DMS153 (cell line): ENCODE measurements around the gene PSKH1.
"Not testable (repeated sequence)": the region's sequence is repeated elsewhere in the genome, so short reads cannot be mapped to it uniquely, and the experiment has no call there.

Experiments
- DNase-seq: peaks from one replicate; lab custom pipeline; 2025; lab: John Stamatoyannopoulos, UW

The PSKH1 gene

GRCh38 chr16:67963292-67963661 is 70.2 kb downstream of the PSKH1 start:
- no peak for DNase-seq

GRCh38 chr16:67963662-67964321 is 70.7 kb downstream of the PSKH1 start:
- DNase-seq = no peak

- no peak for DNase-seq
Observed at GRCh38 chr16:67964477-67965131, 71.5 kb downstream of the PSKH1 start.

- no peak for DNase-seq
Observed at GRCh38 chr16:67965668-67966548, 72.9 kb downstream of the PSKH1 start.

- DNase-seq = no peak
Observed at GRCh38 chr16:67966549-67967182, 73.6 kb downstream of the PSKH1 start.

- DNase-seq = no peak
Observed at GRCh38 chr16:67967183-67967957, 74.3 kb downstream of the PSKH1 start.

- no peak for DNase-seq
Observed at GRCh38 chr16:67967958-67968399, 74.9 kb downstream of the PSKH1 start.

- DNase-seq = peak; percentile 54
Observed at GRCh38 chr16:67968400-67969253, 75.6 kb downstream of the PSKH1 start, which contains the start of gene SLC12A4. Gene SLC12A4, minus strand, starts transcription at chr16:67968637. Its CDS starts 84 bp downstream, at chr16:67968553.

GRCh38 chr16:67969254-67970039 is 76.4 kb downstream of the PSKH1 start:
- DNase-seq = no peak

- DNase-seq = no peak
Observed at GRCh38 chr16:67971111-67971510, 78.1 kb downstream of the PSKH1 start.

GRCh38 chr16:67972285-67972684 is 79.2 kb downstream of the PSKH1 start:
- not testable (repeated sequence) for DNase-seq

- DNase-seq = no peak
Observed at GRCh38 chr16:67975321-67976105, 82.5 kb downstream of the PSKH1 start.

GRCh38 chr16:67976205-67976604 is 83.2 kb downstream of the PSKH1 start:
- DNase-seq = no peak

- DNase-seq = no peak
Observed at GRCh38 chr16:67977005-67977404, 84.0 kb downstream of the PSKH1 start.

GRCh38 chr16:67977469-67978227 is 84.6 kb downstream of the PSKH1 start:
- DNase-seq = no peak
